ENCODE data around the gene SLC25A43.
A peak's percentile ranks its signal among the peaks of the same experiment; 100 is the strongest.

Gene SLC25A43

DNA sequence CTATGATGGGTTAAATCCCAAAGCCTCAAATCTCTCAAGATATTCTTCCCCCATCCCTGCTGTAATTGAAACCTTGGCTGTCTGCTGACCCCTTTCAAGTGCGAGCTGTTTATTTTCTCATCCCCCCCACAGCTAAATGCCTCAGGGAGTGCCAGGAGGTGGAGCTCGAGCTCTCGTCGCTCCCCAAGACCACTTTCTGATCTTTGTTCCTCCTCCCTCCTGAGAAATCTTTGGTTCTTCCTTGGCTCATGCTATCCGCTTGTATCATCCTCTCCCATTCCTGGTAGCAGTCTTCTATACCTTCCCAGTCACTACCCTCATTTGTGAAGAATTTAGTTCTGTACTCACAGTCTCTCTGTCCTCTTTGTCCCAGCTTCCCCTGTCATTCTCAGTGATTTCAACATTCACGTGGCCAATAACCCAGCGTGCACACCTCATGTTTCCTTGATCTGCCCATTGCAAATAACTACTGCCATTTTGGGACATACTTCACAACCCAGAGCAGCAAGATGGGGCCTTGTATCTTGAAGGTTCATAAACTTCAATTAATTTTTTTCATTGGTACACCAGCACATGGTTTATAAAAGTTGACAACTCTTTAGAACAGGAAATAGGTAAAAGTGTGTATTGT lies 9.2 kb upstream of the SLC25A43 start:
- TF ChIP-seq, protein P1, sequence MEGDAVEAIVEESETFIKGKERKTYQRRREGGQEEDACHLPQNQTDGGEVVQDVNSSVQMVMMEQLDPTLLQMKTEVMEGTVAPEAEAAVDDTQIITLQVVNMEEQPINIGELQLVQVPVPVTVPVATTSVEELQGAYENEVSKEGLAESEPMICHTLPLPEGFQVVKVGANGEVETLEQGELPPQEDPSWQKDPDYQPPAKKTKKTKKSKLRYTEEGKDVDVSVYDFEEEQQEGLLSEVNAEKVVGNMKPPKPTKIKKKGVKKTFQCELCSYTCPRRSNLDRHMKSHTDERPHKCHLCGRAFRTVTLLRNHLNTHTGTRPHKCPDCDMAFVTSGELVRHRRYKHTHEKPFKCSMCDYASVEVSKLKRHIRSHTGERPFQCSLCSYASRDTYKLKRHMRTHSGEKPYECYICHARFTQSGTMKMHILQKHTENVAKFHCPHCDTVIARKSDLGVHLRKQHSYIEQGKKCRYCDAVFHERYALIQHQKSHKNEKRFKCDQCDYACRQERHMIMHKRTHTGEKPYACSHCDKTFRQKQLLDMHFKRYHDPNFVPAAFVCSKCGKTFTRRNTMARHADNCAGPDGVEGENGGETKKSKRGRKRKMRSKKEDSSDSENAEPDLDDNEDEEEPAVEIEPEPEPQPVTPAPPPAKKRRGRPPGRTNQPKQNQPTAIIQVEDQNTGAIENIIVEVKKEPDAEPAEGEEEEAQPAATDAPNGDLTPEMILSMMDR (IDR thresholded peaks at IDR 0.05; ENCODE audit: unreplicated experiment in 3 of 3): no peak
- peak overlapping the region in 2 of 3 experiments; percentile 2 to 28 for H3K27ac Mint-ChIP-seq
- H3K36me3 Mint-ChIP-seq (ENCODE audit: low read depth): no peaks in the 10 kb centered on the region
- H3K4me1 Mint-ChIP-seq: peaks cover 11% of the 10 kb centered on the region
- peaks cover 27% of the 10 kb centered on the region for H3K9me3 Mint-ChIP-seq
- H3K4me3 Mint-ChIP-seq: no peak overlapping the region
- H3K27me3 Mint-ChIP-seq (ENCODE audit: low read depth): no peaks in the 10 kb centered on the region

DNA sequence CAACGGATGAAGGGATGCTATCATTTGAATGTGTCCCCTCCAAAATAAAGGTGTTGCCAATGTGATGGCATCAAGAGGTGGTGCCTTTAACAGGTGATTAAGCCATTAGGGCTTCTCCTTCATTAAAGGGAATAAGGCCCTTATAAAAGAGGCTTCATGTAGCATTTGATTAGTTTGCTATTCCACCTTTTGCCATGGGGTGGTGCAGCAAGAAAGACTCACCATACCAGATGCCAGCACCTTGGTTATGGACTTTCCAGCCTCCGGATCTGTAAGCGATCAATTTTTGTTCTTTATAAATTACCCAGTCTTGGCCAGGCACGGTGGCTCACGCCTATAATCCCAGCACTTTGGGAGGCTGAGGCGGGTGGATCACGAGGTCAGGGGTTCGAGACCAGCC lies 7.9 kb upstream of the SLC25A43 start:
- Mint-ChIP-seq H3K27ac (no peak overlapping the region), H3K9me3 (peaks cover 24% of the 10 kb centered on the region), H3K36me3 (ENCODE audit: low read depth) (no peaks in the 10 kb centered on the region), H3K4me1 (peaks cover 11% of the 10 kb centered on the region), H3K4me3 (no peak overlapping the region), H3K27me3 (ENCODE audit: low read depth) (no peaks in the 10 kb centered on the region)
- TF ChIP-seq, protein P1 (IDR thresholded peaks at IDR 0.05; ENCODE audit: unreplicated experiment in 3 of 3): no peak

DNA sequence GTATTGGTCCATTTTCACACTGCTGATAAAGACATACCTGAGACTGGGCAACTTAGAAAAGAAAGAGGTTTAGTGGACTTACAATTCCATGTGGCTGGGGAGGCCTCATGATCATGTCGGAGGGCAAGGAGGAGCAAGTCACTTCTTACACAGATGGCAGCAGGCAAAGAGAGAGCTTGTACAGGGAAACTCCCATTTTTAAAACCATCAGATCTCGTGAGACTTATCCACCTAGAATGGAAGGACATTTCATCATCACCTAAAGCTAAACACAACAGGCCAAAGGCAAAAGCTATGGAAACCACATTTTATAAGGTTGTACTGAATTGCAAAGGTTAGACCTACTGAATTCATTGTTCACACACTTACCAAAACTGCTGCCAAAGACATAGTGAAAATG lies 6.0 kb upstream of the SLC25A43 start:
- Mint-ChIP-seq H3K4me1 (peaks cover 11% of the 10 kb centered on the region), H3K9me3 (peaks cover 19% of the 10 kb centered on the region), H3K4me3 (no peak overlapping the region), H3K36me3 (ENCODE audit: low read depth) (no peaks in the 10 kb centered on the region), H3K27ac (no peak overlapping the region), H3K27me3 (ENCODE audit: low read depth) (no peaks in the 10 kb centered on the region)
- TF ChIP-seq, protein P1 (IDR thresholded peaks at IDR 0.05; ENCODE audit: unreplicated experiment in 3 of 3): no peak

DNA sequence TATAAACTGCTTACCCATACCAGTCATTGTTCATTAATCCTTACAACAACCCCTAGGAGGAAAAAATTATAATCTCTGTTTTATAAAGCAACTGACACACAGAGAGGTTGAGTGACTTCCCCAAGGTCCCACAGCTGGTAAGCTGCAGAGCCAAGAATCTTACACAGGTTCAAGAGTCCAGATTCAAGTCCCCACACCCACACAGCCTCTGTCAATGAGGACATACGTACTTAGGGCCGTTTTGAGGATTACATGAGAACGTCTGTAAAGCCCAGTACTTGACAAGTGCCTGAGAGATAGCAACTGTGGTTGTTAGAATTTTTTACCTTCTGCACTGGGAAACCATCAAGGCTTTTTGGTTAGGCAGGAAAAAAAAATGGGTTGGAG lies 556 bp upstream of the SLC25A43 start:
- peaks cover 11% of the 10 kb centered on the region for H3K9me3 Mint-ChIP-seq
- peak overlapping the region; percentile 32 to 70 (median 35) for H3K27ac Mint-ChIP-seq

DNA sequence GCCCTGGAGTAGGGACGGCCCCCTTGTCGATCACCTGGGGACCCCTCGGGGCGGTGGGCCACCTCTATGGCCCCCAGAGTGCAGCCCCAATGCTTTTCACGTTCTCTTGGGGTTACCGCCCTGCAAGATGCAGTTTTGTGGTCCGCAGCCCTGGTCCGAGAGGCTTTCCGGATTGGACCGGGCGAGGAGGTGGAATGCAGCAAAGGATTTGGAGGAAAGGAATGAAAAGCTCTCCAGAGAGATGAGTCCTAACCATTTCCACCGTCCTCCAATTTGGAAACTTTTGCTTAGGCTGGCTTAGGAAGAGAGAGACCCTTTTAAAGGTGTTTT lies 601 bp downstream of the SLC25A43 start:
- peak overlapping the region; percentile 29 to 61 (median 30) for H3K27ac Mint-ChIP-seq
- TF ChIP-seq, protein P1 (IDR thresholded peaks at IDR 0.05; ENCODE audit: unreplicated experiment in 3 of 3): no peak
- peak overlapping the region; percentile 80 to 88 (median 87) for H3K4me3 Mint-ChIP-seq
- no peaks in the 10 kb centered on the region for H3K27me3 Mint-ChIP-seq (ENCODE audit: low read depth)
- H3K4me1 Mint-ChIP-seq: no peaks in the 10 kb centered on the region
- peaks cover 7% of the 10 kb centered on the region for H3K9me3 Mint-ChIP-seq
- H3K36me3 Mint-ChIP-seq (ENCODE audit: low read depth): no peaks in the 10 kb centered on the region

More for the DNA sequence above, 556 bp upstream of the SLC25A43 start:
- TF ChIP-seq, protein P1 (IDR thresholded peaks at IDR 0.05; ENCODE audit: unreplicated experiment in 3 of 3): no peak
- Mint-ChIP-seq H3K27me3 (ENCODE audit: low read depth) (no peaks in the 10 kb centered on the region), H3K4me1 (no peaks in the 10 kb centered on the region), H3K36me3 (ENCODE audit: low read depth) (no peaks in the 10 kb centered on the region), H3K4me3 (peak overlapping the region; percentile 87 to 92 (median 92))

DNA sequence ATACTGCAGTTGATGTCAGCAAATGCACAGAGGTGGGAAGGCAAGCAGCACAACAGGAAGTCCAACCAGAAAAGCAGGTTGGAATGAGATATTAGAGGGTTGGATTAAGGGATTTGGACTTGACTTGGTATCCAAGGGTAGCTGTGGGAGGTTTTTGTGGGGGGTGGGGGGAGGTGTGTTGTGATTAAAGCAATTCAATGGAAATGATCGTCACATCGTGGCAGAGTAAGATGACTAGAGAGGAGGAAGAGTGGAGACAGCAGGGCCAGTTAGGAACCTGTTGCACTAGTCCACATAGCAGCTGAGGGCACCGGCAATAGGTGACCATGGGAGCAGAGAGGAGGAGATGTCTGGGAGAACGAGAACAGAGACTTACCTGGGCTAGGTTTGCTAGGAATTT lies 2.4 kb downstream of the SLC25A43 start:
- no peak overlapping the region for H3K27ac Mint-ChIP-seq
- H3K36me3 Mint-ChIP-seq (ENCODE audit: low read depth): no peaks in the 10 kb centered on the region
- TF ChIP-seq, protein P1 (IDR thresholded peaks at IDR 0.05; ENCODE audit: unreplicated experiment in 3 of 3): no peak
- no peaks in the 10 kb centered on the region for H3K4me1 Mint-ChIP-seq
- no peaks in the 10 kb centered on the region for H3K27me3 Mint-ChIP-seq (ENCODE audit: low read depth)
- H3K9me3 Mint-ChIP-seq: peaks cover 7% of the 10 kb centered on the region
- no peak overlapping the region for H3K4me3 Mint-ChIP-seq

All from nephron (organoid).